Progenitor cell of endocrine pancreas (in vitro differentiated cells): Measurements from ENCODE around the gene COL23A1. TPM values are rescaled to one million over a fixed set of nuclear protein-coding genes. Genes with fewer than 3 reads are reported as not detected.

Experiments used
- DNase-seq: peaks from one replicate; pipeline ENCODE4 v3.0.0; 2021; ENCODE audit warnings: low spot score; ENCODE audit not compliant: unreplicated experiment
- H3K27ac Mint-ChIP-seq: 2 replicates; pipeline ENCODE4 v1.8.0; 2021; ENCODE audit warnings: mild to moderate bottlenecking, moderate library complexity, mixed read lengths
- H3K27me3 Mint-ChIP-seq: 2 replicates; pipeline ENCODE4 v1.8.0; 2021; ENCODE audit warnings: mixed read lengths
- H3K36me3 Mint-ChIP-seq: 2 replicates; pipeline ENCODE4 v1.8.0; 2022; ENCODE audit warnings: mixed read lengths; ENCODE audit not compliant: insufficient read depth
- H3K4me1 Mint-ChIP-seq: 2 replicates; pipeline ENCODE4 v1.8.0; 2021; ENCODE audit warnings: low read depth, mixed read lengths
- H3K4me3 Mint-ChIP-seq: 2 replicates; pipeline ENCODE4 v1.8.0; 2021; ENCODE audit warnings: low read depth, mild to moderate bottlenecking, moderate library complexity, mixed read lengths
- H3K9me3 Mint-ChIP-seq: 2 replicates; pipeline ENCODE4 v1.8.0; 2021; ENCODE audit warnings: low read depth, mixed read lengths
- CTCF ChIP-seq: fragments of 200-600 bp; sonication (generic); IDR thresholded peaks from one replicate; pipeline ENCODE4 v1.5.0; 2021; ENCODE audit warnings: antibody characterized with exemption, mild to moderate bottlenecking; ENCODE audit not compliant: unreplicated experiment
- total RNA-seq: library from RNA; stranded (reverse); gene quantifications from 2 replicates; pipeline ENCODE4 v1.2.1, GENCODE V29; 2021

The COL23A1 gene
- total RNA-seq, 1 donor from 2014 or later, result 0.36 TPM

- Mint-ChIP-seq H3K4me1 (no peaks in the 10 kb centered on the region), H3K9me3 (peaks cover 3% of the 10 kb centered on the region), H3K4me3 (no peak overlapping the region), H3K27ac (no peak overlapping the region), H3K27me3 (peaks cover 13% of the 10 kb centered on the region), H3K36me3 (peaks cover 2% of the 10 kb centered on the region)
- no peak for DNase-seq
- no peak for TF ChIP-seq CTCF
Observed at GRCh38 chr5:178486239-178486641, 104.0 kb downstream of the COL23A1 start.

GRCh38 chr5:178483620-178484019, 106.6 kb downstream of the COL23A1 start:
- Mint-ChIP-seq H3K4me1 (no peaks in the 10 kb centered on the region), H3K36me3 (no peaks in the 10 kb centered on the region), H3K9me3 (no peaks in the 10 kb centered on the region), H3K27ac (no peak overlapping the region), H3K27me3 (peaks cover 10% of the 10 kb centered on the region), H3K4me3 (no peak overlapping the region)
- DNase-seq, result no peak
- TF ChIP-seq CTCF, result no peak

- Mint-ChIP-seq H3K27me3 (no peaks in the 10 kb centered on the region), H3K4me1 (peaks cover 9% of the 10 kb centered on the region), H3K36me3 (peaks cover 1% of the 10 kb centered on the region), H3K4me3 (no peak overlapping the region), H3K9me3 (peaks cover 8% of the 10 kb centered on the region), H3K27ac (no peak overlapping the region)
- no peak for TF ChIP-seq CTCF
- no peak for DNase-seq
Observed at GRCh38 chr5:178479261-178479660, 110.9 kb downstream of the COL23A1 start.

- Mint-ChIP-seq H3K36me3 (peaks cover 1% of the 10 kb centered on the region), H3K9me3 (peaks cover 8% of the 10 kb centered on the region), H3K27me3 (no peaks in the 10 kb centered on the region), H3K27ac (no peak overlapping the region), H3K4me1 (peaks cover 17% of the 10 kb centered on the region), H3K4me3 (no peak overlapping the region)
- TF ChIP-seq CTCF, result no peak
- no peak for DNase-seq
Observed at GRCh38 chr5:178478370-178478769, 111.8 kb downstream of the COL23A1 start.

GRCh38 chr5:178477802-178478201, 112.4 kb downstream of the COL23A1 start:
- Mint-ChIP-seq H3K4me3 (no peak overlapping the region), H3K27me3 (no peaks in the 10 kb centered on the region), H3K27ac (no peak overlapping the region), H3K36me3 (peaks cover 1% of the 10 kb centered on the region), H3K9me3 (peaks cover 8% of the 10 kb centered on the region), H3K4me1 (peaks cover 17% of the 10 kb centered on the region)
- no peak for DNase-seq
- no peak for TF ChIP-seq CTCF
